WTC11 (cell line): ENCODE data around the gene SPRYD3. TPM values are rescaled to one million over a fixed set of nuclear protein-coding genes. Genes with fewer than 3 reads are reported as not detected.

Source experiments
- ATAC-seq: fragments of 200-7000 bp; cut with Tn5 transposase; 2 replicates; pipeline ENCODE4 v1.10.0; 2021; ENCODE audit warnings: mild to moderate bottlenecking, moderate library complexity
- CTCF ChIA-PET: fragments of 300-600 bp; sonication (Branson Sonifier 250); formaldehyde crosslinking; loops from one replicate; lab custom pipeline; 2021; ENCODE audit warnings: antibody characterized with exemption; lab: Charles Lee
- POLR2A ChIA-PET: fragments of 350-600 bp; sonication (Branson Sonifier 250); formaldehyde crosslinking; loops from one replicate; lab custom pipeline; 2021; ENCODE audit warnings: antibody characterized with exemption; lab: Charles Lee
- DNase-seq: peaks from one replicate; pipeline ENCODE4 v3.0.0; 2021; ENCODE audit warnings: low spot score
- H3K27ac Mint-ChIP-seq: 2 replicates; pipeline ENCODE4 v1.8.0; 2021; ENCODE audit warnings: mixed read lengths
- H3K27me3 Mint-ChIP-seq: 2 replicates; pipeline ENCODE4 v1.8.0; 2021; ENCODE audit warnings: low read depth, mild to moderate bottlenecking, moderate library complexity, mixed read lengths
- H3K36me3 Mint-ChIP-seq: 2 replicates; pipeline ENCODE4 v1.8.0; 2021; ENCODE audit warnings: mixed read lengths
- H3K4me1 Mint-ChIP-seq: 2 replicates; pipeline ENCODE4 v1.8.0; 2022; ENCODE audit warnings: mixed read lengths
- H3K4me3 Mint-ChIP-seq: 2 replicates; pipeline ENCODE4 v1.8.0; 2021; ENCODE audit warnings: mild to moderate bottlenecking, moderate library complexity, mixed read lengths
- H3K9me3 Mint-ChIP-seq: 2 replicates; pipeline ENCODE4 v1.8.0; 2021; ENCODE audit warnings: mixed read lengths
- ATF3 ChIP-seq: sonication (generic); formaldehyde crosslinking; conservative IDR thresholded peaks from 2 replicates; pipeline ENCODE4 v1.8.1; 2022; ENCODE audit warnings: mild to moderate bottlenecking, missing genetic modification reagents
- E2F4 ChIP-seq: sonication (generic); formaldehyde crosslinking; IDR thresholded peaks from 2 replicates; pipeline ENCODE4 v1.8.1; 2022; ENCODE audit warnings: low read depth, mild to moderate bottlenecking, moderate library complexity, missing genetic modification reagents, borderline replicate concordance
- NFATC4 ChIP-seq: fragments of 250-450 bp; sonication (Bioruptor Pico); IDR thresholded peaks from 2 replicates; pipeline ENCODE4 v1.9.0; 2021; ENCODE audit warnings: mild to moderate bottlenecking
- PRDM15 ChIP-seq: sonication (generic); formaldehyde crosslinking; IDR thresholded peaks from 2 replicates; pipeline ENCODE4 v1.8.0; 2022; ENCODE audit warnings: missing genetic modification reagents
- ZBTB21 ChIP-seq: sonication (generic); formaldehyde crosslinking; IDR thresholded peaks from 2 replicates; pipeline ENCODE4 v1.8.1; 2023; ENCODE audit warnings: mild to moderate bottlenecking, missing genetic modification reagents, borderline replicate concordance
- ZNF263 ChIP-seq: sonication (generic); formaldehyde crosslinking; IDR thresholded peaks from 2 replicates; pipeline ENCODE4 v1.8.1; 2022; ENCODE audit warnings: low read depth, mild to moderate bottlenecking, moderate library complexity, missing genetic modification reagents
- total RNA-seq: library from RNA; stranded (reverse); gene quantifications from 3 replicates; pipeline ENCODE4 v1.2.3, GENCODE V29; 2021
- TF ChIP-seq, protein P1 (sequence below): fragments of 250-450 bp; sonication (Bioruptor Pico); IDR thresholded peaks from 2 replicates; pipeline ENCODE4 v1.9.0; 2021; ENCODE audit warnings: mild to moderate bottlenecking
- TF ChIP-seq, protein P2 (sequence below): sonication (generic); formaldehyde crosslinking; IDR thresholded peaks from 2 replicates; pipeline ENCODE4 v1.8.1; 2022; ENCODE audit warnings: low read depth, missing genetic modification reagents, borderline replicate concordance
- TF ChIP-seq, protein P3 (sequence below): sonication (generic); formaldehyde crosslinking; IDR thresholded peaks from 2 replicates; pipeline ENCODE4 v1.8.0; 2023; ENCODE audit warnings: missing genetic modification reagents, mild to moderate bottlenecking, borderline replicate concordance
- TF ChIP-seq, protein P4 (sequence below): sonication (generic); formaldehyde crosslinking; IDR thresholded peaks from 2 replicates; pipeline ENCODE4 v1.8.1; 2022; ENCODE audit warnings: missing genetic modification reagents, borderline replicate concordance
- TF ChIP-seq, protein P5 (sequence below): sonication (generic); formaldehyde crosslinking; IDR thresholded peaks from 2 replicates; pipeline ENCODE4 v1.8.1; 2023; ENCODE audit warnings: mild to moderate bottlenecking, missing genetic modification reagents, borderline replicate concordance

The SPRYD3 gene
- total RNA-seq, 1 experiment from 2014 or later, result 11.9 TPM

DNA sequence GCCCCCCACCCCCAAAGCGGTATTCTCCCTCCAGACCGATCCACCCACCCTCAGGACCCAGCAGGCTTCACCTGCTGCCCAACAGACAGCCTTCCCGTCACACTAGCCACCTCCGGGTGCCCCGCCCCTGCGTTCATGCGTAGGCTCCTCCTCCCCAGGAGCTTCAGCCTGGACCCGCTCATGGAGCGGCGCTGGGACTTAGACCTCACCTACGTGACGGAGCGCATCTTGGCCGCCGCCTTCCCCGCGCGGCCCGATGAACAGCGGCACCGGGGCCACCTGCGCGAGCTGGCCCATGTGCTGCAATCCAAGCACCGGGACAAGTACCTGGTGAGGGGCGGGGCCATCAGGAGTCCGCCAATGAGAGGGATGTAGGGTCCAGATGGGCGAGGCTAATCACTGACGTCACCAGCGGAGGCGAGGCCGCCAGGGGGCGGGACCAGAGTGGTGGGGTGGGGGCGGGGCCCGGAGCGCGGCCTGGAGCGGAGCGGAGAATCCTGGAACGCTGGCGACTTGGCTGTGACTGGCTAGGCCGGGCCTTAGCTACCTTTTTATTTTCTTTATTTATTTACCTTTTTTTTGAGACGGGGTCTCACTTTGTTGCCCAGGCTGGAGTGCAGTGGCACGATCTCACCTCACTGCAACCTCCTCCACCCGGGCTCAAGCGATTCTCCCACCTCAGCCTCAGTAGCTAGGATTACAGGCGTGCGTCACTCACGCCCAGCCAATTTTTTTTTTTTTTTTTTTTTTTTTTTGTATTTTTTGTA lies 24.9 kb downstream of the SPRYD3 start (continued):
- TF ChIP-seq, protein P1, sequence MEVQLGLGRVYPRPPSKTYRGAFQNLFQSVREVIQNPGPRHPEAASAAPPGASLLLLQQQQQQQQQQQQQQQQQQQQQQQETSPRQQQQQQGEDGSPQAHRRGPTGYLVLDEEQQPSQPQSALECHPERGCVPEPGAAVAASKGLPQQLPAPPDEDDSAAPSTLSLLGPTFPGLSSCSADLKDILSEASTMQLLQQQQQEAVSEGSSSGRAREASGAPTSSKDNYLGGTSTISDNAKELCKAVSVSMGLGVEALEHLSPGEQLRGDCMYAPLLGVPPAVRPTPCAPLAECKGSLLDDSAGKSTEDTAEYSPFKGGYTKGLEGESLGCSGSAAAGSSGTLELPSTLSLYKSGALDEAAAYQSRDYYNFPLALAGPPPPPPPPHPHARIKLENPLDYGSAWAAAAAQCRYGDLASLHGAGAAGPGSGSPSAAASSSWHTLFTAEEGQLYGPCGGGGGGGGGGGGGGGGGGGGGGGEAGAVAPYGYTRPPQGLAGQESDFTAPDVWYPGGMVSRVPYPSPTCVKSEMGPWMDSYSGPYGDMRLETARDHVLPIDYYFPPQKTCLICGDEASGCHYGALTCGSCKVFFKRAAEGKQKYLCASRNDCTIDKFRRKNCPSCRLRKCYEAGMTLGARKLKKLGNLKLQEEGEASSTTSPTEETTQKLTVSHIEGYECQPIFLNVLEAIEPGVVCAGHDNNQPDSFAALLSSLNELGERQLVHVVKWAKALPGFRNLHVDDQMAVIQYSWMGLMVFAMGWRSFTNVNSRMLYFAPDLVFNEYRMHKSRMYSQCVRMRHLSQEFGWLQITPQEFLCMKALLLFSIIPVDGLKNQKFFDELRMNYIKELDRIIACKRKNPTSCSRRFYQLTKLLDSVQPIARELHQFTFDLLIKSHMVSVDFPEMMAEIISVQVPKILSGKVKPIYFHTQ (CRISPR knock-in tag), result no peak
- TF ChIP-seq ZNF263 (CRISPR knock-in tag), result no peak
- TF ChIP-seq ATF3 (CRISPR knock-in tag), result no peak
- TF ChIP-seq, protein P2, sequence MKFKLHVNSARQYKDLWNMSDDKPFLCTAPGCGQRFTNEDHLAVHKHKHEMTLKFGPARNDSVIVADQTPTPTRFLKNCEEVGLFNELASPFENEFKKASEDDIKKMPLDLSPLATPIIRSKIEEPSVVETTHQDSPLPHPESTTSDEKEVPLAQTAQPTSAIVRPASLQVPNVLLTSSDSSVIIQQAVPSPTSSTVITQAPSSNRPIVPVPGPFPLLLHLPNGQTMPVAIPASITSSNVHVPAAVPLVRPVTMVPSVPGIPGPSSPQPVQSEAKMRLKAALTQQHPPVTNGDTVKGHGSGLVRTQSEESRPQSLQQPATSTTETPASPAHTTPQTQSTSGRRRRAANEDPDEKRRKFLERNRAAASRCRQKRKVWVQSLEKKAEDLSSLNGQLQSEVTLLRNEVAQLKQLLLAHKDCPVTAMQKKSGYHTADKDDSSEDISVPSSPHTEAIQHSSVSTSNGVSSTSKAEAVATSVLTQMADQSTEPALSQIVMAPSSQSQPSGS, result no peak

- Mint-ChIP-seq H3K4me1 (peaks cover 39% of the 10 kb centered on the region), H3K27me3 (peaks cover 36% of the 10 kb centered on the region), H3K9me3 (no peaks in the 10 kb centered on the region), H3K27ac (peak overlapping the region; percentile 98), H3K36me3 (peaks cover 7% of the 10 kb centered on the region), H3K4me3 (peak overlapping the region; percentile 94)
- DNase-seq (peak; percentile 91), ATAC-seq (peak; percentile 59)
- ChIA-PET POLR2A (interaction anchor here (0.6 to 1.9 kb wide), 3 partner anchors 12 to 313 kb away, joined by 4 to 10 read pairs (median 4); partner anchors contain the start of gene EIF4B), CTCF (interaction anchor here (0.6 to 5.6 kb wide), 40 partner anchors 10 to 1387 kb away, joined by 3 to 151 read pairs (median 4); partner anchors contain the start of genes AAAS, CSAD, EIF4B and IGFBP6)
- TF ChIP-seq E2F4 (CRISPR knock-in tag) (no peak), NFATC4 (no peak), PRDM15 (no peak), ZBTB21 (CRISPR knock-in tag) (no peak)
- TF ChIP-seq, protein P3, sequence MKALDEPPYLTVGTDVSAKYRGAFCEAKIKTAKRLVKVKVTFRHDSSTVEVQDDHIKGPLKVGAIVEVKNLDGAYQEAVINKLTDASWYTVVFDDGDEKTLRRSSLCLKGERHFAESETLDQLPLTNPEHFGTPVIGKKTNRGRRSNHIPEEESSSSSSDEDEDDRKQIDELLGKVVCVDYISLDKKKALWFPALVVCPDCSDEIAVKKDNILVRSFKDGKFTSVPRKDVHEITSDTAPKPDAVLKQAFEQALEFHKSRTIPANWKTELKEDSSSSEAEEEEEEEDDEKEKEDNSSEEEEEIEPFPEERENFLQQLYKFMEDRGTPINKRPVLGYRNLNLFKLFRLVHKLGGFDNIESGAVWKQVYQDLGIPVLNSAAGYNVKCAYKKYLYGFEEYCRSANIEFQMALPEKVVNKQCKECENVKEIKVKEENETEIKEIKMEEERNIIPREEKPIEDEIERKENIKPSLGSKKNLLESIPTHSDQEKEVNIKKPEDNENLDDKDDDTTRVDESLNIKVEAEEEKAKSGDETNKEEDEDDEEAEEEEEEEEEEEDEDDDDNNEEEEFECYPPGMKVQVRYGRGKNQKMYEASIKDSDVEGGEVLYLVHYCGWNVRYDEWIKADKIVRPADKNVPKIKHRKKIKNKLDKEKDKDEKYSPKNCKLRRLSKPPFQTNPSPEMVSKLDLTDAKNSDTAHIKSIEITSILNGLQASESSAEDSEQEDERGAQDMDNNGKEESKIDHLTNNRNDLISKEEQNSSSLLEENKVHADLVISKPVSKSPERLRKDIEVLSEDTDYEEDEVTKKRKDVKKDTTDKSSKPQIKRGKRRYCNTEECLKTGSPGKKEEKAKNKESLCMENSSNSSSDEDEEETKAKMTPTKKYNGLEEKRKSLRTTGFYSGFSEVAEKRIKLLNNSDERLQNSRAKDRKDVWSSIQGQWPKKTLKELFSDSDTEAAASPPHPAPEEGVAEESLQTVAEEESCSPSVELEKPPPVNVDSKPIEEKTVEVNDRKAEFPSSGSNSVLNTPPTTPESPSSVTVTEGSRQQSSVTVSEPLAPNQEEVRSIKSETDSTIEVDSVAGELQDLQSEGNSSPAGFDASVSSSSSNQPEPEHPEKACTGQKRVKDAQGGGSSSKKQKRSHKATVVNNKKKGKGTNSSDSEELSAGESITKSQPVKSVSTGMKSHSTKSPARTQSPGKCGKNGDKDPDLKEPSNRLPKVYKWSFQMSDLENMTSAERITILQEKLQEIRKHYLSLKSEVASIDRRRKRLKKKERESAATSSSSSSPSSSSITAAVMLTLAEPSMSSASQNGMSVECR (CRISPR knock-in tag), result no peak
- TF ChIP-seq, protein P4, sequence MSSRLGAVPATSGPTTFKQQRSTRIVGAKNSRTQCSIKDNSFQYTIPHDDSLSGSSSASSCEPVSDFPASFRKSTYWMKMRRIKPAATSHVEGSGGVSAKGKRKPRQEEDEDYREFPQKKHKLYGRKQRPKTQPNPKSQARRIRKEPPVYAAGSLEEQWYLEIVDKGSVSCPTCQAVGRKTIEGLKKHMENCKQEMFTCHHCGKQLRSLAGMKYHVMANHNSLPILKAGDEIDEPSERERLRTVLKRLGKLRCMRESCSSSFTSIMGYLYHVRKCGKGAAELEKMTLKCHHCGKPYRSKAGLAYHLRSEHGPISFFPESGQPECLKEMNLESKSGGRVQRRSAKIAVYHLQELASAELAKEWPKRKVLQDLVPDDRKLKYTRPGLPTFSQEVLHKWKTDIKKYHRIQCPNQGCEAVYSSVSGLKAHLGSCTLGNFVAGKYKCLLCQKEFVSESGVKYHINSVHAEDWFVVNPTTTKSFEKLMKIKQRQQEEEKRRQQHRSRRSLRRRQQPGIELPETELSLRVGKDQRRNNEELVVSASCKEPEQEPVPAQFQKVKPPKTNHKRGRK (CRISPR knock-in tag), result no peak
- TF ChIP-seq, protein P5, sequence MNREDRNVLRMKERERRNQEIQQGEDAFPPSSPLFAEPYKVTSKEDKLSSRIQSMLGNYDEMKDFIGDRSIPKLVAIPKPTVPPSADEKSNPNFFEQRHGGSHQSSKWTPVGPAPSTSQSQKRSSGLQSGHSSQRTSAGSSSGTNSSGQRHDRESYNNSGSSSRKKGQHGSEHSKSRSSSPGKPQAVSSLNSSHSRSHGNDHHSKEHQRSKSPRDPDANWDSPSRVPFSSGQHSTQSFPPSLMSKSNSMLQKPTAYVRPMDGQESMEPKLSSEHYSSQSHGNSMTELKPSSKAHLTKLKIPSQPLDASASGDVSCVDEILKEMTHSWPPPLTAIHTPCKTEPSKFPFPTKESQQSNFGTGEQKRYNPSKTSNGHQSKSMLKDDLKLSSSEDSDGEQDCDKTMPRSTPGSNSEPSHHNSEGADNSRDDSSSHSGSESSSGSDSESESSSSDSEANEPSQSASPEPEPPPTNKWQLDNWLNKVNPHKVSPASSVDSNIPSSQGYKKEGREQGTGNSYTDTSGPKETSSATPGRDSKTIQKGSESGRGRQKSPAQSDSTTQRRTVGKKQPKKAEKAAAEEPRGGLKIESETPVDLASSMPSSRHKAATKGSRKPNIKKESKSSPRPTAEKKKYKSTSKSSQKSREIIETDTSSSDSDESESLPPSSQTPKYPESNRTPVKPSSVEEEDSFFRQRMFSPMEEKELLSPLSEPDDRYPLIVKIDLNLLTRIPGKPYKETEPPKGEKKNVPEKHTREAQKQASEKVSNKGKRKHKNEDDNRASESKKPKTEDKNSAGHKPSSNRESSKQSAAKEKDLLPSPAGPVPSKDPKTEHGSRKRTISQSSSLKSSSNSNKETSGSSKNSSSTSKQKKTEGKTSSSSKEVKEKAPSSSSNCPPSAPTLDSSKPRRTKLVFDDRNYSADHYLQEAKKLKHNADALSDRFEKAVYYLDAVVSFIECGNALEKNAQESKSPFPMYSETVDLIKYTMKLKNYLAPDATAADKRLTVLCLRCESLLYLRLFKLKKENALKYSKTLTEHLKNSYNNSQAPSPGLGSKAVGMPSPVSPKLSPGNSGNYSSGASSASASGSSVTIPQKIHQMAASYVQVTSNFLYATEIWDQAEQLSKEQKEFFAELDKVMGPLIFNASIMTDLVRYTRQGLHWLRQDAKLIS (CRISPR knock-in tag), result no peak
Measured at GRCh38 chr12:53053218-53054111, 25.7 kb downstream of the SPRYD3 start.
